Endothelial cell of umbilical vein (primary cell): ENCODE results near the gene TIPRL.

Source experiments
- EZH2 ChIP-seq: IDR thresholded peaks from 2 replicates; pipeline ENCODE4 v1.6.1; 2012; ENCODE audit warnings: borderline replicate concordance, low read depth, mild to moderate bottlenecking, moderate library complexity, low read length, inconsistent platforms; ENCODE audit not compliant: severe bottlenecking
- POLR2A ChIP-seq: IDR thresholded peaks from 2 replicates; pipeline ENCODE4 v1.6.1; 2012; ENCODE audit warnings: low read depth, mild to moderate bottlenecking, control low read depth, low read length
- POLR2AphosphoS5 ChIP-seq: IDR thresholded peaks from 2 replicates; pipeline ENCODE4 v1.6.1; 2012; ENCODE audit warnings: low read depth, mild to moderate bottlenecking, control low read depth, low read length, moderate library complexity; ENCODE audit not compliant: insufficient read depth
- TF ChIP-seq, protein P1 (sequence below), 2 donors: IDR thresholded peaks; 1 replicate in 1 of 2; 2 replicates in 1 of 2; pipeline ENCODE4 v1.5.1; 2011; ENCODE audit warnings: low read length in 2 of 2, mild to moderate bottlenecking in 2 of 2, moderate library complexity in 2 of 2, control low read depth in 1 of 2, inconsistent platforms in 1 of 2, low read depth in 1 of 2; ENCODE audit not compliant: insufficient read depth in 1 of 2; ENCODE audit errors: extremely low read depth in 1 of 2
- TF ChIP-seq, protein P2 (sequence below): IDR thresholded peaks from 2 replicates; pipeline ENCODE4 v1.6.1; 2011; ENCODE audit not compliant: insufficient read depth, insufficient read length

- TF ChIP-seq POLR2A (no peak), EZH2 (no peak), POLR2AphosphoS5 (no peak)
- TF ChIP-seq, protein P1, sequence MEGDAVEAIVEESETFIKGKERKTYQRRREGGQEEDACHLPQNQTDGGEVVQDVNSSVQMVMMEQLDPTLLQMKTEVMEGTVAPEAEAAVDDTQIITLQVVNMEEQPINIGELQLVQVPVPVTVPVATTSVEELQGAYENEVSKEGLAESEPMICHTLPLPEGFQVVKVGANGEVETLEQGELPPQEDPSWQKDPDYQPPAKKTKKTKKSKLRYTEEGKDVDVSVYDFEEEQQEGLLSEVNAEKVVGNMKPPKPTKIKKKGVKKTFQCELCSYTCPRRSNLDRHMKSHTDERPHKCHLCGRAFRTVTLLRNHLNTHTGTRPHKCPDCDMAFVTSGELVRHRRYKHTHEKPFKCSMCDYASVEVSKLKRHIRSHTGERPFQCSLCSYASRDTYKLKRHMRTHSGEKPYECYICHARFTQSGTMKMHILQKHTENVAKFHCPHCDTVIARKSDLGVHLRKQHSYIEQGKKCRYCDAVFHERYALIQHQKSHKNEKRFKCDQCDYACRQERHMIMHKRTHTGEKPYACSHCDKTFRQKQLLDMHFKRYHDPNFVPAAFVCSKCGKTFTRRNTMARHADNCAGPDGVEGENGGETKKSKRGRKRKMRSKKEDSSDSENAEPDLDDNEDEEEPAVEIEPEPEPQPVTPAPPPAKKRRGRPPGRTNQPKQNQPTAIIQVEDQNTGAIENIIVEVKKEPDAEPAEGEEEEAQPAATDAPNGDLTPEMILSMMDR (IDR thresholded peaks at IDR 0.05; ENCODE audit: extremely low read depth in 1 of 2, insufficient read depth in 1 of 2, low read depth in 1 of 2, low read length in 2 of 2), result no peak
- TF ChIP-seq, protein P2, sequence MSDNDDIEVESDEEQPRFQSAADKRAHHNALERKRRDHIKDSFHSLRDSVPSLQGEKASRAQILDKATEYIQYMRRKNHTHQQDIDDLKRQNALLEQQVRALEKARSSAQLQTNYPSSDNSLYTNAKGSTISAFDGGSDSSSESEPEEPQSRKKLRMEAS, result no peak
Observed at GRCh38 chr1:168141871-168142385, 36.8 kb upstream of the TIPRL start.
